Right cardiac atrium (tissue), 5 donors: ENCODE data around the gene CCDC177. TPM values are rescaled to one million over a fixed set of nuclear protein-coding genes. Genes with fewer than 3 reads are reported as not detected.

ENCODE experiments used
- ATAC-seq, 2 donors: fragments of 200-7000 bp; cut with Tn5 transposase; one replicate each; pipeline versions ENCODE4 v1.8.0 to v1.9.1; 2020; ENCODE audit warnings: moderate library complexity in 2 of 2, mild to moderate bottlenecking in 1 of 2
- DNase-seq, 3 donors: peaks; one replicate each; pipeline ENCODE4 v3.0.0-alpha.2; 2020
- H3K27ac ChIP-seq: one replicate; pipeline ENCODE4 v1.5.1; 2013; ENCODE audit warnings: mild to moderate bottlenecking, low read length, control low read depth, moderate library complexity
- H3K27me3 ChIP-seq: one replicate; pipeline ENCODE4 v1.6.1; 2013; ENCODE audit not compliant: control insufficient read depth, insufficient read depth
- H3K4me1 ChIP-seq: one replicate; pipeline ENCODE4 v1.6.1; 2013; ENCODE audit warnings: low read length; ENCODE audit not compliant: control insufficient read depth, insufficient read depth
- H3K4me3 ChIP-seq: one replicate; pipeline ENCODE4 v1.5.1; 2013; ENCODE audit warnings: low read length, control low read depth
- H3K9me3 ChIP-seq: one replicate; pipeline ENCODE4 v1.6.1; 2013; ENCODE audit warnings: low read length; ENCODE audit not compliant: control insufficient read depth
- WGBS: extraction: QIAGEN DNeasy Blood & Tissue Kit; methylation state at CpG from one replicate; pipeline ENCODE4 v1.1.7; 2013; 5-methylcytosine and 5-hydroxymethylcytosine counted together
- intact Hi-C, 4 donors: fragments of 100-400 bp; cut with DNase I; formaldehyde crosslinking; loops; one replicate each; pipeline versions ENCODE4 v1.11.0 to v1.14.0; 2022 to 2023
- polyA plus RNA-seq: library from polyadenylated mRNA; stranded (reverse); fragments of 200-250 nt; gene quantifications from one replicate; pipeline ENCODE4 v1.2.3, GENCODE V29; 2013
- total RNA-seq, 4 donors: library from RNA; stranded (reverse); fragmentation: NEBNext Ultra II Directional; extraction: Animal tissue kit (Norgen Biotek cat#: 25700); gene quantifications; one replicate each; pipeline ENCODE4 v1.2.1, GENCODE V29; 2021
- donor health status: healthy with polysubstance abuse.
- donor health status: DM: no; HTN: yes; CAD: no.
- donor health status: DM: no; HTN: no; CAD: no.
- donor health status: DM: no; HTN: yes; CAD: no; lungs with severe emphysema.
- donor health status: DM: yes; HTN: yes; CAD: no.

CCDC177 gene
- total and polyA plus RNA-seq, 5 donors = not detected

- intact Hi-C loops = no loop called here
- H3K27ac ChIP-seq = no peak overlapping the region
- H3K4me1 ChIP-seq = no peaks in the 10 kb centered on the region
- no peak overlapping the region for H3K4me3 ChIP-seq
- ATAC-seq (no peak), DNase-seq (no peak)
- no peaks in the 10 kb centered on the region for H3K9me3 ChIP-seq
- 74% methylated on average over 5 of the region's 5 CpGs for WGBS
- no peaks in the 10 kb centered on the region for H3K27me3 ChIP-seq
These were observed 33.9 kb downstream of the CCDC177 start for GRCh38 chr14:69540654-69541335.

- no peak overlapping the region for H3K27ac ChIP-seq
These were observed 34.9 kb downstream of the CCDC177 start for GRCh38 chr14:69539631-69540410.

GRCh38 chr14:69538766-69539165 lies 35.9 kb downstream of the CCDC177 start:
- no peaks in the 10 kb centered on the region for H3K9me3 ChIP-seq
- no peak overlapping the region for H3K4me3 ChIP-seq
- ATAC-seq = no peak
- H3K4me1 ChIP-seq = no peaks in the 10 kb centered on the region
- H3K27me3 ChIP-seq = no peaks in the 10 kb centered on the region
- no peak for DNase-seq
- WGBS = 95% methylated on average over 1 of the region's 1 CpG
- H3K27ac ChIP-seq = no peak overlapping the region
- intact Hi-C loops = no loop called here

More at GRCh38 chr14:69539631-69540410, 34.9 kb downstream of the CCDC177 start:
- H3K4me3 ChIP-seq = no peak overlapping the region
- no peaks in the 10 kb centered on the region for H3K9me3 ChIP-seq
- 58% methylated on average over 6 of the region's 6 CpGs for WGBS
- H3K4me1 ChIP-seq = no peaks in the 10 kb centered on the region
- no peaks in the 10 kb centered on the region for H3K27me3 ChIP-seq
- DNase-seq (peak; percentile 60 to 77 (median 76)), ATAC-seq (peak in 1 of 2 donors; percentile 40)
- intact Hi-C loops = no loop called here

- WGBS = 88% methylated on average over 1 of the region's 1 CpG
- intact Hi-C loops = no loop called here
- ATAC-seq (no peak), DNase-seq (no peak)
- Histone ChIP-seq H3K9me3 (no peaks in the 10 kb centered on the region), H3K27me3 (no peaks in the 10 kb centered on the region), H3K4me1 (no peaks in the 10 kb centered on the region), H3K27ac (no peak overlapping the region), H3K4me3 (no peak overlapping the region)
These were observed 36.8 kb downstream of the CCDC177 start for GRCh38 chr14:69537900-69538299.

GRCh38 chr14:69536971-69537370 lies 37.7 kb downstream of the CCDC177 start:
- ATAC-seq (no peak), DNase-seq (no peak)
- no peaks in the 10 kb centered on the region for H3K9me3 ChIP-seq
- no peaks in the 10 kb centered on the region for H3K4me1 ChIP-seq
- no peak overlapping the region for H3K4me3 ChIP-seq
- H3K27ac ChIP-seq = no peak overlapping the region
- intact Hi-C loops = no loop called here
- H3K27me3 ChIP-seq = no peaks in the 10 kb centered on the region

GRCh38 chr14:69535230-69535848 lies 39.3 kb downstream of the CCDC177 start:
- ATAC-seq = peak in 1 of 2 donors; percentile 61
- no peak overlapping the region for H3K27ac ChIP-seq
- H3K4me3 ChIP-seq = no peak overlapping the region
- H3K4me1 ChIP-seq = no peaks in the 10 kb centered on the region
- 1% methylated on average over 4 of the region's 4 CpGs for WGBS
- no peaks in the 10 kb centered on the region for H3K27me3 ChIP-seq
- no peaks in the 10 kb centered on the region for H3K9me3 ChIP-seq
- DNase-seq = peak; percentile 27 to 64 (median 55)
- intact Hi-C loops = no loop called here

GRCh38 chr14:69532561-69533340 lies 41.9 kb downstream of the CCDC177 start:
- ATAC-seq = no peak
- Histone ChIP-seq H3K4me1 (no peaks in the 10 kb centered on the region), H3K9me3 (no peaks in the 10 kb centered on the region), H3K4me3 (no peak overlapping the region), H3K27ac (no peak overlapping the region), H3K27me3 (no peaks in the 10 kb centered on the region)
- DNase-seq = no peak
- WGBS = 47% methylated on average over 3 of the region's 3 CpGs
- intact Hi-C loops = no loop called here

- Histone ChIP-seq H3K4me3 (no peak overlapping the region), H3K27ac (no peak overlapping the region), H3K4me1 (no peaks in the 10 kb centered on the region), H3K9me3 (no peaks in the 10 kb centered on the region), H3K27me3 (no peaks in the 10 kb centered on the region)
- intact Hi-C loops = no loop called here
- no peak for DNase-seq
- WGBS = 79% methylated on average over 3 of the region's 3 CpGs
- ATAC-seq = no peak
These were observed 43.5 kb downstream of the CCDC177 start for GRCh38 chr14:69531135-69531534.

- no peaks in the 10 kb centered on the region for H3K27me3 ChIP-seq
- no peaks in the 10 kb centered on the region for H3K4me1 ChIP-seq
- H3K4me3 ChIP-seq = no peak overlapping the region
- no peak overlapping the region for H3K27ac ChIP-seq
- DNase-seq = no peak
- H3K9me3 ChIP-seq = no peaks in the 10 kb centered on the region
- WGBS = 56% methylated on average over 4 of the region's 4 CpGs
- intact Hi-C loops = no loop called here
- ATAC-seq = no peak
These were observed 44.6 kb downstream of the CCDC177 start for GRCh38 chr14:69530095-69530494.

GRCh38 chr14:69529563-69529962 lies 45.1 kb downstream of the CCDC177 start:
- no peak for ATAC-seq
- H3K27ac ChIP-seq = no peak overlapping the region
- WGBS = 69% methylated on average over 3 of the region's 3 CpGs
- no peaks in the 10 kb centered on the region for H3K4me1 ChIP-seq
- DNase-seq = no peak
- intact Hi-C loops = no loop called here
- H3K27me3 ChIP-seq = no peaks in the 10 kb centered on the region
- no peak overlapping the region for H3K4me3 ChIP-seq
- H3K9me3 ChIP-seq = no peaks in the 10 kb centered on the region

- 89% methylated on average over 5 of the region's 5 CpGs for WGBS
- Histone ChIP-seq H3K4me3 (no peak overlapping the region), H3K27me3 (no peaks in the 10 kb centered on the region), H3K27ac (no peak overlapping the region), H3K4me1 (no peaks in the 10 kb centered on the region), H3K9me3 (no peaks in the 10 kb centered on the region)
- ATAC-seq = no peak
- intact Hi-C loops = no loop called here
- DNase-seq = no peak
These were observed 45.7 kb downstream of the CCDC177 start for GRCh38 chr14:69528930-69529329.
